DND-41 (cell line): ENCODE measurements around the gene FAM180B.
"Not testable (repeated sequence)": the region's sequence is repeated elsewhere in the genome, so short reads cannot be mapped to it uniquely, and the experiment has no call there.

Source experiments
- ATAC-seq: fragments of 200-7000 bp; cut with Tn5 transposase; 3 replicates; pipeline ENCODE4 v1.9.1; 2021; ENCODE audit warnings: low read depth; ENCODE audit not compliant: insufficient read depth
- DNase-seq: peaks from one replicate; pipeline ENCODE4 v3.0.0-alpha.2; 2020
- H2AFZ ChIP-seq: 2 replicates; pipeline ENCODE4 v1.6.0; 2012; ENCODE audit warnings: low read depth, low read length
- H3K27ac ChIP-seq: 2 replicates; pipeline ENCODE4 v1.5.1; 2012; ENCODE audit warnings: low read length, inconsistent platforms
- H3K27me3 ChIP-seq: fragments of 200-600 bp; sonication (generic); 2 replicates; pipeline ENCODE4 v1.6.0; 2012; ENCODE audit warnings: low read length, mild to moderate bottlenecking, inconsistent platforms; ENCODE audit not compliant: insufficient read depth, poor library complexity
- H3K36me3 ChIP-seq: 2 replicates; pipeline ENCODE4 v1.5.1; 2012; ENCODE audit warnings: low read length, inconsistent platforms; ENCODE audit not compliant: insufficient read depth
- H3K4me1 ChIP-seq: 2 replicates; pipeline ENCODE4 v1.5.1; 2012; ENCODE audit warnings: mild to moderate bottlenecking, low read length; ENCODE audit not compliant: insufficient read depth
- H3K4me2 ChIP-seq: 2 replicates; pipeline ENCODE4 v1.6.0; 2012; ENCODE audit warnings: mild to moderate bottlenecking, moderate library complexity, low read length, inconsistent platforms; ENCODE audit not compliant: insufficient read depth
- H3K4me3 ChIP-seq, 2 experiments: fragments of 200-600 bp in 1 of 2; shearing (Covaris generic) in 1 of 2; 2 replicates each; pipeline ENCODE4 v1.5.1; 2012 to 2016; ENCODE audit warnings: inconsistent platforms in 2 of 2, low read length in 2 of 2, mild to moderate bottlenecking in 2 of 2, low read depth in 1 of 2, moderate library complexity in 1 of 2
- H3K79me2 ChIP-seq: 2 replicates; pipeline ENCODE4 v1.6.0; 2012; ENCODE audit warnings: low read length, inconsistent platforms; ENCODE audit not compliant: insufficient read depth
- H3K9ac ChIP-seq: 2 replicates; pipeline ENCODE4 v1.6.0; 2012; ENCODE audit warnings: low read depth, mild to moderate bottlenecking, inconsistent platforms, low read length, moderate library complexity
- H3K9me3 ChIP-seq: 2 replicates; pipeline ENCODE4 v1.5.1; 2012; ENCODE audit warnings: low read length, moderate library complexity, mild to moderate bottlenecking, inconsistent platforms; ENCODE audit not compliant: insufficient read depth, severe bottlenecking
- H4K20me1 ChIP-seq: 2 replicates; pipeline ENCODE4 v1.6.0; 2012; ENCODE audit warnings: low read length; ENCODE audit not compliant: insufficient read depth
- EZH2 ChIP-seq: IDR thresholded peaks from 3 replicates; pipeline ENCODE4 v1.6.1; 2012; ENCODE audit warnings: borderline replicate concordance, low read depth, mild to moderate bottlenecking, moderate library complexity, low read length, inconsistent platforms; ENCODE audit not compliant: severe bottlenecking
- TF ChIP-seq, protein P1 (sequence below): IDR thresholded peaks from 2 replicates; pipeline ENCODE4 v1.5.1; 2012; ENCODE audit warnings: borderline replicate concordance, low read length, moderate library complexity, mild to moderate bottlenecking; ENCODE audit not compliant: poor library complexity, severe bottlenecking; ENCODE audit errors: extremely low read depth

Gene FAM180B

DNA sequence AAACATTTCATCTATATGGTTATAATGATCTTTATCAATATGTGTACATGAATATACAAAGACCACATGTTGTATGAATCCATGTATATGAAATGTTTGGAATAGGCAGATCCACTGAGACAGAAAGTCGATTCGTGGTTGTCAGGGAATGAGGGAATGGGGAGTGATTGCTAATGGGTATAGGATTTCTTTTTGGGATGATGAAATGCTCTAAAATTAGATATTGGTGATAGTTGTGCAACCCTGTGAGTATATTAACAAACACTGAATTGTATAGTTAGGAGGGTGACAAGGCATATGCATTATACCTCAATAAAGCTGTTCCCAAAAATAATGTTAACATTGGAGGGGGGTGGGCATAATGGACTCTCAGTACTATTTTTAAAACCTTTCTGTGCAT, 26.1 kb upstream of the FAM180B start:
- Histone ChIP-seq H4K20me1 (no peaks in the 10 kb centered on the region), H3K36me3 (no peaks in the 10 kb centered on the region; the same call in 1 of the 2 replicates), H3K9me3 (no peaks in the 10 kb centered on the region), H3K27me3 (no peaks in the 10 kb centered on the region), H3K9ac (no peak overlapping the region), H3K4me2 (no peak overlapping the region), H3K4me1 (peaks cover 14% of the 10 kb centered on the region), H3K79me2 (peaks cover 15% of the 10 kb centered on the region), H3K27ac (no peak overlapping the region), H2AFZ (no peak overlapping the region), H3K4me3 (no peak overlapping the region)
- ATAC-seq (no peak), DNase-seq (no peak)
- TF ChIP-seq, protein P1, sequence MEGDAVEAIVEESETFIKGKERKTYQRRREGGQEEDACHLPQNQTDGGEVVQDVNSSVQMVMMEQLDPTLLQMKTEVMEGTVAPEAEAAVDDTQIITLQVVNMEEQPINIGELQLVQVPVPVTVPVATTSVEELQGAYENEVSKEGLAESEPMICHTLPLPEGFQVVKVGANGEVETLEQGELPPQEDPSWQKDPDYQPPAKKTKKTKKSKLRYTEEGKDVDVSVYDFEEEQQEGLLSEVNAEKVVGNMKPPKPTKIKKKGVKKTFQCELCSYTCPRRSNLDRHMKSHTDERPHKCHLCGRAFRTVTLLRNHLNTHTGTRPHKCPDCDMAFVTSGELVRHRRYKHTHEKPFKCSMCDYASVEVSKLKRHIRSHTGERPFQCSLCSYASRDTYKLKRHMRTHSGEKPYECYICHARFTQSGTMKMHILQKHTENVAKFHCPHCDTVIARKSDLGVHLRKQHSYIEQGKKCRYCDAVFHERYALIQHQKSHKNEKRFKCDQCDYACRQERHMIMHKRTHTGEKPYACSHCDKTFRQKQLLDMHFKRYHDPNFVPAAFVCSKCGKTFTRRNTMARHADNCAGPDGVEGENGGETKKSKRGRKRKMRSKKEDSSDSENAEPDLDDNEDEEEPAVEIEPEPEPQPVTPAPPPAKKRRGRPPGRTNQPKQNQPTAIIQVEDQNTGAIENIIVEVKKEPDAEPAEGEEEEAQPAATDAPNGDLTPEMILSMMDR, result no peak
- TF ChIP-seq EZH2, result no peak

DNA sequence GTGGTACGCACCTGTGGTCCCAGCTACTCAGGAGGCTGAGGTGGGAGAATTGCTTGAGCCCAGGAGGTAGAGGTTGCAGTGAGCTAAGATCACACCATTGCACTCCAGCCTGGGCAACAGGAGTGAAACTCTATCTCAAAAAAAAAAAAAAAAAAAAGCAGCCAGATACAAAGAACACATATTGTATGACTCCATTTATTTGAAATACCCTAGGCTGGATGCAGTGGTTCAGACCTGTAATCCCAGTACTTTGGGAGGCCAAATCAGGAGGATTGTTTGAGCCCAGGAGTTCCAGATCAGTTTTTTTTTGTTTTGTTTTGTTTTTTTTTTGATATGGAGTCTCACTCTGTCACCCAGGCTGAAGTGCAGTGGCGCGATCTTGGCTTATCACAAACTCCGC, 24.1 kb upstream of the FAM180B start:
- not testable (repeated sequence) for H3K27me3 ChIP-seq, H3K27ac ChIP-seq, H3K4me2 ChIP-seq, H3K9ac ChIP-seq, H2AFZ ChIP-seq, DNase-seq, ATAC-seq, H3K4me3 ChIP-seq, H3K9me3 ChIP-seq, H3K36me3 ChIP-seq, H4K20me1 ChIP-seq
- H3K4me1 ChIP-seq, result peaks cover 30% of the 10 kb centered on the region
- peaks cover 34% of the 10 kb centered on the region for H3K79me2 ChIP-seq

- H3K27ac ChIP-seq, H3K9me3 ChIP-seq, ATAC-seq, DNase-seq, H3K27me3 ChIP-seq, H4K20me1 ChIP-seq: not testable (repeated sequence)
- Histone ChIP-seq H3K79me2 (peaks cover 50% of the 10 kb centered on the region), H3K9ac (peak overlapping the region; percentile 99), H3K4me1 (peaks cover 34% of the 10 kb centered on the region), H3K36me3 (peaks cover 15% of the 10 kb centered on the region), H2AFZ (0 out of 2 replicates have a peak overlapping the region, but pooled peaks have one; percentile 98), H3K4me2 (peak overlapping the region; percentile 97), H3K4me3 (peak overlapping the region in 1 of 2 experiments; percentile 100; a peak in 3 of 4 replicates)
Measured at GRCh38 chr11:47564366-47564765, 22.1 kb upstream of the FAM180B start.

GRCh38 chr11:47564933-47565339, 21.5 kb upstream of the FAM180B start:
- Histone ChIP-seq H3K4me2 (peak overlapping the region; percentile 97), H3K27ac (peak overlapping the region; percentile 94), H3K4me3 (peak overlapping the region; percentile 90 to 100), H3K4me1 (peaks cover 34% of the 10 kb centered on the region), H3K79me2 (peaks cover 55% of the 10 kb centered on the region), H4K20me1 (0 out of 2 replicates have a peak, but pooled peaks cover 3% of the 10 kb centered on the region), H3K9me3 (no peaks in the 10 kb centered on the region), H3K9ac (peak overlapping the region; percentile 99), H3K27me3 (no peaks in the 10 kb centered on the region), H2AFZ (peak overlapping the region; percentile 98), H3K36me3 (peaks cover 21% of the 10 kb centered on the region)
- no peak for DNase-seq
- peak; percentile 18 for ATAC-seq
- no peak for TF ChIP-seq EZH2
- TF ChIP-seq, protein P1, result no peak
